ENCODE measurements around the gene STK40. TPM values are rescaled to one million over a fixed set of nuclear protein-coding genes. Genes with fewer than 3 reads are reported as not detected.

Gene STK40
- polyA plus RNA-seq, 2 of the 4 experiments (the other 2 are of a cell fraction): 6.0 to 8.9 TPM

- TF ChIP-seq PHF8 (IDR thresholded peaks at IDR 0.05; ENCODE audit: borderline replicate concordance, low read depth): no peak
- TF ChIP-seq, protein P1, sequence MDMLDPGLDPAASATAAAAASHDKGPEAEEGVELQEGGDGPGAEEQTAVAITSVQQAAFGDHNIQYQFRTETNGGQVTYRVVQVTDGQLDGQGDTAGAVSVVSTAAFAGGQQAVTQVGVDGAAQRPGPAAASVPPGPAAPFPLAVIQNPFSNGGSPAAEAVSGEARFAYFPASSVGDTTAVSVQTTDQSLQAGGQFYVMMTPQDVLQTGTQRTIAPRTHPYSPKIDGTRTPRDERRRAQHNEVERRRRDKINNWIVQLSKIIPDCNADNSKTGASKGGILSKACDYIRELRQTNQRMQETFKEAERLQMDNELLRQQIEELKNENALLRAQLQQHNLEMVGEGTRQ (IDR thresholded peaks at IDR 0.05): no peak
- TF ChIP-seq RARB (CRISPR knock-in tag; IDR thresholded peaks at IDR 0.05): no peak
- TF ChIP-seq NPAS2 (CRISPR knock-in tag; IDR thresholded peaks at IDR 0.05; ENCODE audit: borderline replicate concordance): no peak
- TF ChIP-seq RCOR1 (IDR thresholded peaks at IDR 0.05; ENCODE audit: low read depth, low read length): no peak
- no peak for TF ChIP-seq FOSB (CRISPR knock-in tag; IDR thresholded peaks at IDR 0.05)
- no peak for TF ChIP-seq MYC (IDR thresholded peaks at IDR 0.05; ENCODE audit: borderline replicate concordance, low read length)
- no peak for TF ChIP-seq POLR2AphosphoS2 (conservative IDR thresholded peaks at IDR 0.05; ENCODE audit: low read length)
- TF ChIP-seq MAFK (IDR thresholded peaks at IDR 0.05; ENCODE audit: partially characterized antibody): no peak
- TF ChIP-seq CBX2 (IDR thresholded peaks at IDR 0.05; ENCODE audit: borderline replicate concordance, low read depth): no peak
- TF ChIP-seq NFE2L2 (conservative IDR thresholded peaks at IDR 0.05; ENCODE audit: low read length): no peak
- no peak for TF ChIP-seq SREBF2 (IDR thresholded peaks at IDR 0.05)
- TF ChIP-seq, protein P2, sequence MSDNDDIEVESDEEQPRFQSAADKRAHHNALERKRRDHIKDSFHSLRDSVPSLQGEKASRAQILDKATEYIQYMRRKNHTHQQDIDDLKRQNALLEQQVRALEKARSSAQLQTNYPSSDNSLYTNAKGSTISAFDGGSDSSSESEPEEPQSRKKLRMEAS (IDR thresholded peaks at IDR 0.05): no peak
- TF ChIP-seq, protein P3, sequence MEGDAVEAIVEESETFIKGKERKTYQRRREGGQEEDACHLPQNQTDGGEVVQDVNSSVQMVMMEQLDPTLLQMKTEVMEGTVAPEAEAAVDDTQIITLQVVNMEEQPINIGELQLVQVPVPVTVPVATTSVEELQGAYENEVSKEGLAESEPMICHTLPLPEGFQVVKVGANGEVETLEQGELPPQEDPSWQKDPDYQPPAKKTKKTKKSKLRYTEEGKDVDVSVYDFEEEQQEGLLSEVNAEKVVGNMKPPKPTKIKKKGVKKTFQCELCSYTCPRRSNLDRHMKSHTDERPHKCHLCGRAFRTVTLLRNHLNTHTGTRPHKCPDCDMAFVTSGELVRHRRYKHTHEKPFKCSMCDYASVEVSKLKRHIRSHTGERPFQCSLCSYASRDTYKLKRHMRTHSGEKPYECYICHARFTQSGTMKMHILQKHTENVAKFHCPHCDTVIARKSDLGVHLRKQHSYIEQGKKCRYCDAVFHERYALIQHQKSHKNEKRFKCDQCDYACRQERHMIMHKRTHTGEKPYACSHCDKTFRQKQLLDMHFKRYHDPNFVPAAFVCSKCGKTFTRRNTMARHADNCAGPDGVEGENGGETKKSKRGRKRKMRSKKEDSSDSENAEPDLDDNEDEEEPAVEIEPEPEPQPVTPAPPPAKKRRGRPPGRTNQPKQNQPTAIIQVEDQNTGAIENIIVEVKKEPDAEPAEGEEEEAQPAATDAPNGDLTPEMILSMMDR (IDR thresholded peaks at IDR 0.05): no peak
- no peak for TF ChIP-seq E2F6 (IDR thresholded peaks at IDR 0.05; ENCODE audit: borderline replicate concordance, low read depth)
- TF ChIP-seq HES2 (IDR thresholded peaks at IDR 0.05): no peak
- TF ChIP-seq ZFP36 (IDR thresholded peaks at IDR 0.05; ENCODE audit: borderline replicate concordance, partially characterized antibody): no peak
- no peak for TF ChIP-seq FOSL2 (IDR thresholded peaks at IDR 0.05)
- no peak for TF ChIP-seq FOSL2 (CRISPR knock-in tag; IDR thresholded peaks at IDR 0.05)
- H3K4me2 ChIP-seq: no peak overlapping the region
- DNase-seq (ENCODE audit: low read depth in 1 of 2, low spot score in 1 of 2) (no peak), FAIRE-seq (no peak), ATAC-seq (no peak)
- peak overlapping the region in 1 of 2 experiments; percentile 56; a peak in 3 of 6 replicates for H3K27ac ChIP-seq
- no peaks in the 10 kb centered on the region for H3K9me3 ChIP-seq
- ChIA-PET POLR2A (interaction anchor here (2.1 kb wide), 1 partner anchor 86 kb away, joined by 6 read pairs; no protein-coding TSS in a partner anchor), CTCF (interaction anchor here (0.6 to 2.6 kb wide), 9 partner anchors 9 to 134 kb away, joined by 3 to 12 read pairs (median 4); no protein-coding TSS in a partner anchor)
- no peak overlapping the region for H3K4me3 ChIP-seq
- H3K4me1 ChIP-seq: peaks cover 39% of the 10 kb centered on the region
- 87% methylated on average over 1 of the region's 1 CpG for WGBS (ENCODE audit: missing lambda C conversion rate)
Observed at GRCh38 chr1:36301220-36301619, 84.5 kb downstream of the STK40 start.

DNA sequence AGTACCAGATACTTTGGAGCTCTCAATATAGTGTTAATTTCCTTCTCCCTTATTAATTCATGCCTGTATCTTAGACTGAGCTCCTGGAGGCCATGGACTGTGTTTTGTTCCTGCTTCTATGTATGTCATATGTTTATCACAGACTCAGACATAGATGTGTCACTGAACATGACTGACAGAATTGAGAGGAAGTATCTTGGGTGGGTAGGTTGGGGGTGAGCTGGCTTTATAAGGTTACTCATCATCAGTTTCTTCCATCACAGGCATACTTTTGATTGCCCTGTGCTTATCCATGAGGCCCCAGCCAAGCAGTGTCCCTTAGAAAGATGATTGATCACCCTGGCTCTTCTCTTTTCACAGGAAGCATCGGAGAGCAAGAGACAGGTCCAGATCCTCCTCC, 85.2 kb downstream of the STK40 start:
- DNase-seq (ENCODE audit: low read depth in 1 of 2, low spot score in 1 of 2) (no peak), ATAC-seq (no peak), FAIRE-seq (no peak)
- H3K4me1 ChIP-seq: peaks cover 32% of the 10 kb centered on the region
- no peak for TF ChIP-seq RFX5 (IDR thresholded peaks at IDR 0.05)
- TF ChIP-seq RARB (CRISPR knock-in tag; IDR thresholded peaks at IDR 0.05): no peak
- no peak for TF ChIP-seq ZNF302 (CRISPR knock-in tag; IDR thresholded peaks at IDR 0.05)
- TF ChIP-seq, protein P2 (IDR thresholded peaks at IDR 0.05): no peak
- no peak for TF ChIP-seq CEBPB (IDR thresholded peaks at IDR 0.05)
- no peak for TF ChIP-seq BCL3 (IDR thresholded peaks at IDR 0.05)
- TF ChIP-seq NPAS2 (CRISPR knock-in tag; IDR thresholded peaks at IDR 0.05; ENCODE audit: borderline replicate concordance): no peak
- no peak for TF ChIP-seq PHF8 (IDR thresholded peaks at IDR 0.05; ENCODE audit: borderline replicate concordance, low read depth)
- no peak for TF ChIP-seq FOSL2 (IDR thresholded peaks at IDR 0.05)
- TF ChIP-seq FOSL2 (CRISPR knock-in tag; IDR thresholded peaks at IDR 0.05): no peak
- TF ChIP-seq PBX3 (IDR thresholded peaks at IDR 0.05): no peak
- no peak for TF ChIP-seq TFCP2L1 (CRISPR knock-in tag; IDR thresholded peaks at IDR 0.05)
- TF ChIP-seq, protein P4, sequence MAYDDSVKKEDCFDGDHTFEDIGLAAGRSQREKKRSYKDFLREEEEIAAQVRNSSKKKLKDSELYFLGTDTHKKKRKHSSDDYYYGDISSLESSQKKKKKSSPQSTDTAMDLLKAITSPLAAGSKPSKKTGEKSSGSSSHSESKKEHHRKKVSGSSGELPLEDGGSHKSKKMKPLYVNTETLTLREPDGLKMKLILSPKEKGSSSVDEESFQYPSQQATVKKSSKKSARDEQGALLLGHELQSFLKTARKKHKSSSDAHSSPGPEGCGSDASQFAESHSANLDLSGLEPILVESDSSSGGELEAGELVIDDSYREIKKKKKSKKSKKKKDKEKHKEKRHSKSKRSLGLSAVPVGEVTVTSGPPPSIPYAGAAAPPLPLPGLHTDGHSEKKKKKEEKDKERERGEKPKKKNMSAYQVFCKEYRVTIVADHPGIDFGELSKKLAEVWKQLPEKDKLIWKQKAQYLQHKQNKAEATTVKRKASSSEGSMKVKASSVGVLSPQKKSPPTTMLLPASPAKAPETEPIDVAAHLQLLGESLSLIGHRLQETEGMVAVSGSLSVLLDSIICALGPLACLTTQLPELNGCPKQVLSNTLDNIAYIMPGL (CRISPR knock-in tag; IDR thresholded peaks at IDR 0.05; ENCODE audit: borderline replicate concordance): no peak
- 100% methylated on average over 1 of the region's 1 CpG for WGBS (ENCODE audit: missing lambda C conversion rate)
- H3K27ac ChIP-seq: peak overlapping the region; percentile 25 to 56; a peak in 3 of 6 replicates
- no peaks in the 10 kb centered on the region for H3K9me3 ChIP-seq
- CTCF ChIA-PET: interaction anchor here (0.6 to 2.6 kb wide), 16 partner anchors 9 to 201 kb away, joined by 3 to 12 read pairs (median 4); partner anchors contain the start of genes THRAP3 and TRAPPC3
- POLR2A ChIA-PET: interaction anchor here (1.0 to 2.1 kb wide), 2 partner anchors 86 to 151 kb away, joined by 3 to 6 read pairs; partner anchors contain the start of gene TRAPPC3
- no peak overlapping the region for H3K4me3 ChIP-seq
- H3K4me2 ChIP-seq: peak overlapping the region; percentile 47

Measured in A549 (cell line).